HG03039 (cell line): ENCODE data around the gene LYRM4.

Experiments
- ATAC-seq: cut with Tn5 transposase; IDR thresholded peaks from one replicate; pipeline ENCODE4 v1.9.1; 2021; ENCODE audit warnings: mild to moderate bottlenecking, moderate library complexity; ENCODE audit not compliant: unreplicated experiment

LYRM4 gene

GRCh38 chr6:5103250-5103649, 157.5 kb downstream of the LYRM4 start:
- no peak for ATAC-seq

DNA sequence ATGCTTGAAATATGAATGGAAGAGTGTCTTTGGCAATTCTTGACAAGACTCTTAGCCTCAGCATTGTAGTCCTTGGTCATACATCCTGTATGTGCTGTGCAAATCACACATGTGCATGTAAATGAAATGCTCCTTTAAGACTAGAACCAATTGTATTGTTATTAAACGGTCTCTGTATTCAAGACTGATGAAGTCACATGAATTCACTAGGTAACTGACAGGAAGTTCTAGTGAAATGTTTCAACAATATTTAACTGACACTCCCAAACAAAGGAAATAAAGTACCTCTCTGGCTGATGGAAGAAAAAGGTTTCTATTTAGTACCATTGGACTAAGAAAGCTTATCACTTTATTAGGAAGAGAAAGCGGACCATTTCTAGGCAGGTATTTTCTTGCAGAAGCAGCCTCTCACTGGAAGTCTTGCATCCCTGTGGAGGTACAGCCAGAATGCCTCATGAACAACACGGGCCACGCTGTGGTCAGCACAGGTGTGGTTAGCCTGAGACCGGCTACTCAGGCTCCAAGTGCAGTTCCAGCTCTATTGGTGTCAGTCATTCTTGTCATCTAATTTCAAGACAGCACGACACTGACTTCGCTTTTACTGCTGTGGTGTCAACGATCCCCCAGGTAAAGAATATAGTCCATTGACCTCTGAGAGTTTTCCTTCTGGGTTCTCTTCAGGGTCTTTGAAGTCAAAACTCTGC, 158.3 kb downstream of the LYRM4 start:
- no peak for ATAC-seq

DNA sequence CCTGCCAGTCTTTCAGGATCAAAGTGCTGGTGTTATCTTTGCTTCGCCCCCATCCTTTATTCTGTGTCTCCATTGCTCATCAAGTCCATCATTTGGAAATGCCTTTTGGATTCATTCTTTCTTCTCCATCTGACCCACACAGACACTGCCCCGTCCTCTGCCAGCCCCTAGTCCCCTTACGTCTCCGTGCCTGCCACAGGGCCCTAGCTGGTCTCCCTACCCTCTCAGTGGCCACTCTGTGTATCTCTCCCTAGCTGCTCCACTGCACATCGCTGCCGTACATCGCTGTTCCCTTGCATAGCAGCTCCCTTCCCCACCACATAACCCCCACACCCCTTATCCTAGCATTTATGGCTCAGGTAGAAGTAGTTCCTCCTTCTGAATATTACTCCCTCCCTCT, 159.9 kb downstream of the LYRM4 start:
- ATAC-seq: no peak

DNA sequence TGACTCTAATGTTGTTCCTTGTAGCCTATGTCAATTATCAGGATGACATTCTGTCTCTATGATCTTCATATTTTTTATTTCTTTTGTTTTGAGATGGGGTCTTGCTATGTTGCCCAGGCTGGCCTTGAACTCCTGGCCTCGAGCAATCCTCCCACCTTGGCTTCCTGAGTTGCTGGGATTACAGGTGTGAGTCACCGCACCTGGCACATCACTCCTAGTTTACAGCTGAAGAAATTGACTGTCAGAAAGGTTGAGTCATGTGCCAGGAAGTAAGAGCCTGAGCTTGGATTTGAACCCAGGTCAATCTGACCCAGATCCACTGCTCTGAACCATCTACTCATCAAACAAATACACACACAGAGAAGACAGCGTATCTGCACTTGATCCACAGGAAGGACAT, 161.2 kb downstream of the LYRM4 start:
- no peak for ATAC-seq

DNA sequence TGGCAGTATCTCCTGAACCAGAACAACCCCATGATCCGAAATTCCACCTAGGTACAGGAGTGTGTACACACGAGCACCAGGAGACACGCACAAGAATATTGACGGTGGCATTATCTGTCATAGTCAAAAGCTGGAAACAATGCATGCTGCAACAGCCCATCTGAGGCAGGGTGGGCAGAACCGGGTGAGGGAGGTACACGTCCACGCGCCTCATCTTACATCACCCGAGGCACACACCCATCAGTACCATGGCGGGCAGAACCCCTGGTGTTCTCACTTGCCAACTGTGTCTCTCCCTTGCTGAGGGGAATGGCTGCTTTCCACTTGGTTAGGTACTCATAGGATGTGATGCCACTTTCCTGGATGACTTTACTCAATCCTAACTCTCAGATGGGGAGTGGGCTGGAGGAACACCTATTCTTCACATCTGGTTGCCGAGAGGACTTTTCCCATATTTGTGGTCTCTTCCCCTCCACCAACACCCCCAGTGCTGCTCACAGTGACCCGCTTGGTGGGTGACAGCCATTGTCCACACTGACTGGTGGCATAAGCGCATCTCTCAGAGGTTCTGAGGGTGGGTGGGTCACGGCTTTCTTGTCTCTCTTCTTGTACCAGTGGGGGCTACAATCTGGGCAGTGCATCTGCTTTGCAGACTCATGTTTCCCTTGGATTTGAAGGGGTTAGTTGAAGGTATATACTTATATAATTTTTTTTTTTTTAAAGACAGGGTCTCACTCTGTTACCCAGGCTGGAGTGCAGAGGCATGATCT, 162.1 kb downstream of the LYRM4 start:
- ATAC-seq: no peak

DNA sequence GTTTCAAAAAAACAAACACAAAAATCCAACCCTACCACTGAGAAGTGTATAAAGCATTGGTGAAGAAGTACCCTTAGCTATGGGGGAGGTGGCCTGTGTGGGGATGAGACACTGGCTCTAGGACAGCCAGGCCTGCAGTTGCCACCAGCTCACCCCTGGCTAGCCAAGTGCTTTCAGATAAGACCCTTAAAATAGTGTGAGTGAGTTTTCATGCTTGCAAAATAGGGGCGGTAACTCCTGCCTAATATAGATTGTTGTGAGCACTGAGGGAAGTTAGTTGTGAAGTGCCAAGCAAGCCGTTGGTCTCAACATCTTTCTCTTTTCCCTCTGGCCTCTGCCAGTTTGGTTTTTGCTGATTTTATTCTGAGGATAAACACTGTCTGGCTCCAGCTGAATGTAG, 164.3 kb downstream of the LYRM4 start:
- no peak for ATAC-seq

GRCh38 chr6:5095236-5095635, 165.5 kb downstream of the LYRM4 start:
- ATAC-seq: peak; percentile 44

GRCh38 chr6:5094327-5094726, 166.4 kb downstream of the LYRM4 start:
- no peak for ATAC-seq

DNA sequence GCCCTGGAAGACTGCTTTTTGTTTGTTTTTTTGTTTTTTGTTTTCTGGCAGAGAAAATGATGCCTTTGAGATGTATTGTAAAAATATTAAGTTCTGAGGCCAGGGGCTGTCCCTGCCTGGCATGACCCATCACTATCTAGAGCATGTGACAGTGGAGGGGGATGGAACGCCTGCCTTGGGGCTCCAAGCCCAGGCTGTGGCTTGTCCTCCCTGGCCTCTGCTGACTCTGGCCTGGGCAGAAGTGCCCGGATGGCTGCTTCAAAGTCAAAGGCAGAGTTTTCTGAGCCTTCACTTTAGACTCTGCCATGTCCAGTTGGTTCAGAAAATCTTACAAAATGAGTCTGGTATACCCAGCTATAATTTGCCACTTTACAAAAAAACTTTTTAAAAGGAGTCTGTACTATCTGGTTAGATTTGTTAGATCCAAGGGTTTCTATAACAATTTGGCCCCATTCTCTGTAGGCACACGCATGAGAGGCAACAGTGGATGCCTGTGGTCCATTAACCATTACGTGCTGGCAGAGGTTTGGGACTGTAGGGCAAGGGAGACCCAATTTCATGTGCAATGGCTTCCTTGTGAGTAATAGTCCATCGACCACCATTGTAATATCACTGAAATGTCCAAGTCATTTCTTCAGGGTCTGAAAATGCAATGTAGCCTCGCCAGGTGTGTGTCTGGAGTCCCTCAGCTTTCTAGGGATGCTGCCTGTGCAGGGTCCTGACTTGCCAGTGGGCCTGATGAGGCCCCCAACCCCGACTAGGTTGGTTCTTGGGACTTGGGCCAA, 167.3 kb downstream of the LYRM4 start:
- ATAC-seq: no peak

DNA sequence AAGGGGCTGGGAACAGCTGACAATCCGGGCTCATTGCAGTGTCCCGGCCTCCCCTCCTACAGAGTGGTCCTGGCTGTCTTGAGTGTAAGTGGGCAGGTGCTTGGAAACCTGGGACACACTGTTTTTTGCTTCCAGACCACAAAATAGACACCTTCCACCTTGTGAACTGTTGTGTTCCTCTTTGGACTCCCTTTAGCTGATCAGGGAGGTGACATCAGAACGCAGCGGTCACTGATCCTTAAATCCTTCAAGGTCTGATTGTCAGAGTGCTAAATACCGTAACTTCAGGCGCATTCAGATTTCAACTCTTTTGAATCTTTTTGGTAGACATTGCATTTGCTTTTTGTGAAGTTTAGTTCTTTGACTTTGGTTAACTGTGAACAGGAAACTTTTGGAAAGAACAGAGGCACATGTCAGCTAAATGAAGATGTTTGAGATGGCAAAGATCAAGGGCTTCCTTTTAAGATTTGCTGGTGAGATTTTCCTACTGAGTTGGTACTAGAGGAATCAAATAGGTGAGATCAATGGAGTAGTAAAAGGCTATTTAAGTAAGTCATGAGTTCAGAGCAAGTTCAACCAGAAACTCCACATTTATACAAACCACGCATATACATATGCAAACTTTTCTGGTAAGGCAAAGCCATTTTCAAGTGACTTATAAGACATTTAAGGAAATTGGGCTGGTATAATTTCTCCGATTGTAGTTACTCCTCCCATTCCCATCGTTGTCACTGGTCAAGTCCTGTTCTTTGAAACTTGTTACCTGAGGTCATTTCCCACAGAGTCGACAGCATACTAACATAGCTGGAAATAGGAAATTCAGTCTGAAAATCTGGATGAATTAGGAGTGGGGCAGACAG, 169.3 kb downstream of the LYRM4 start:
- no peak for ATAC-seq

GRCh38 chr6:5090603-5091002, 170.1 kb downstream of the LYRM4 start:
- no peak for ATAC-seq

DNA sequence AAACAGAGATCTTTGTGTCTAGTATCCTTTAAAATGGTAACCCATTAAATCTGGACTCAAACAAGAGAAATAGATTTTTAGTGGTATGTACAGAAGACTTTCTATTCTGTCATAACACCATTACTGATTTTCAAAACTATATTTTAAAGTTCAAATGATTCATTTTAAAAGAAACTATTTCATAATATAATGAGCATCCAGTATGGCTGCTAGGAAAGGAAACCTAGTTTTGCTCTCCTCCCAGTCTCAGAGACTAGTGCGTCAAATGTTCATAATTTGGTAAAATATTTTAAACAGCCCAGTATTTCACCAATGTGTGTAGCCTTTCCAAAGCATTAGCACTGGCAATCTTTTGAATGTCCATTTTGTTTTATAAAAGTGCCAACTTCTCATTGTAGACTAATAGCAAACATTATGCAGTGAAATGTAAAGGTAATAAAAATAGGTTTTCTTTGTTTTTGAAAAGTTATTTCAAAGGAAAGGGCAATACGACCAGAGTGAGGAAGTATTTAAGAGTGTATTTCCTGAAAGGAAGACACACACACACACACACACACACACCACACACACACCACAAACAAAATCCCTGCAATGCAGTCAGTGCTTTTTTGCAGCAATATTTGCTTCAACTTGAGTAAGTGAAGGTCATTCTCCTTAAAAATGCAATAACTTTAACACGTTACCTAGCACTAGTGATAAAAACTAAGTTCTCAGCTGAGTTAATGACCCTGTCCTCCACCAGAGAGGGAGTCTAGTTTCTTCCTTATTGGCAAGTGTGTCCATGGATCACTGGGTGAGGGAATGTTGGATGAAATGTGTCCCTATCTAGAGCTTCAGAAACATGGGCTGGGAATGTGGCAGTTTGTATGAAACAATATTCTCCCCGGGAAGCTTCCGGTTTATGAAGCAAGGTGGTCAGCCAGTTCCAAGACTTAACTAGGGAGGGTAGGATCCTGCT, 171.0 kb downstream of the LYRM4 start:
- no peak for ATAC-seq

GRCh38 chr6:5088780-5089179, 172.0 kb downstream of the LYRM4 start:
- ATAC-seq: no peak

DNA sequence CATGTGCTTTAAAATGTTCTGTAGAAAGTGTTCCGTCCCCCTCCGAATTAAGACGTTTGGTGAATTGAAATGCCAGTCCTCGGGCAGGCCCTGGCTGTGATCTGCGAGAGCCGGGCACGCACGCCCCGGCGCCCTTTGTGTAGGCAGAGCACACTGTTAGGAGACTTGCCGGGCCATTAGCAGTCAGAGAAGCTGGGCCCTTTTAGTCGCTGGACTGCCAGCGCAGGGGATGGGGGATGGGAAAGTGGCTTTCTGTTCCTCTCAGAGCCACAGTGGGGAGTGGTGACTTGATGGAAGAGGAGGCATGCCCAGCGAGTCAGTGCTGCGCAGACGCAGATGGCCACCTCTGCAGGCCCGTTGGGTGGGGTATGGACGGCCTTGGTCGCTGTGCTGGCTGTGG, 173.4 kb downstream of the LYRM4 start:
- ATAC-seq: no peak

GRCh38 chr6:5086294-5086890, 174.4 kb downstream of the LYRM4 start:
- no peak for ATAC-seq

DNA sequence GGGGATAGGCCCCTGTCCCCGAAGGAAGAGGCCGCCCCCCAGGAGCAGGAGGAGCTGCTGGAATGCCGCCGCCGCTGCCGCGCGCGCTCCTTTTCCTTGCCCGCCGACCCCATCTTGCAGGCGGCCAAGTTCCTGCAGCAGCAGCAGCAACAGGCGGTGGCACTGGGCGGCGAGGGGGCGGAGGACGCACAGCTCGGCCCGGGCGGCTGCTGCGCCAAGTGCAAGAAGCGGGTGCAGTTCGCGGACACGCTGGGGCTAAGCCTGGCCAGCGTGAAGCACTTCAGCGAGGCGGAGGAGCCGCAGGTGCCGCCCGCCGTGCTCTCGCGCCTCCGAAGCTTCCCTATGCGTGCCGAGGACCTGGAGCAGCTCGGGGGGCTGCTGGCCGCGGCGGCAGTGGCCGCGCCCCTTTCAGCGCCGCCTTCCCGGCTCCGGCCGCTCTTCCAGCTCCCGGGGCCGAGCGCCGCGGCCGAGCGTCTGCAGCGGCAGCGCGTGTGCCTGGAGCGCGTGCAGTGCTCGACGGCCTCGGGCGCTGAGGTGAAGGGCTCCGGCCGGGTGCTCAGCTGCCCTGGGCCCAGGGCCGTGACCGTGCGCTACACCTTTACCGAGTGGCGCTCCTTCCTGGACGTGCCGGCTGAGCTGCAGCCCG, 175.0 kb downstream of the LYRM4 start:
- no peak for ATAC-seq

GRCh38 chr6:5084781-5085647, 175.7 kb downstream of the LYRM4 start, which contains the start of gene PPP1R3G:
TSS of gene PPP1R3G (plus strand) at chr6:5085341. CDS start at chr6:5085486, 145 bp downstream.
- no peak for ATAC-seq

DNA sequence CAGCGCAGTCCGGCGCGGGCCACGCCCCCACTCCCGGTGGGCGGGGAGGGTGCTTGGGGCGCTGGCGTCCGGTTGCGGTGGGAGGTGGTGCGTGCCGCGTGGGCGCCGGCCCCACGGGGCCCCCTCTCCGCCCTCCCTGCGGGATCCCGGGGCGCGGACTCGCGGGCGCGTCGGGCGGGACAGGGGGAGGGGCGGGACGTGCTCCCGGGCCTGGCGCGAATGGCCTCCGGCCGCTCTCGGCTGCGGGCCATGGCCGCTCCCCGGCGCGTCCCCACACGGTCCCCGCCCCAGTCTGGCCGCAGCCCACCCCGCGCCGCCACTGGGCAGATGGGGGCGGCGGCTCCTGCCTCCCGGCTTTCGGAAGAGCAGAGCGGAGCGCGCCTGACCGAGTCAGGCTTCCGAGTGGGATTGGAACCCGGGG, 176.4 kb downstream of the LYRM4 start:
- ATAC-seq: no peak
